ENCODE results near the gene ZBTB47.

DNA sequence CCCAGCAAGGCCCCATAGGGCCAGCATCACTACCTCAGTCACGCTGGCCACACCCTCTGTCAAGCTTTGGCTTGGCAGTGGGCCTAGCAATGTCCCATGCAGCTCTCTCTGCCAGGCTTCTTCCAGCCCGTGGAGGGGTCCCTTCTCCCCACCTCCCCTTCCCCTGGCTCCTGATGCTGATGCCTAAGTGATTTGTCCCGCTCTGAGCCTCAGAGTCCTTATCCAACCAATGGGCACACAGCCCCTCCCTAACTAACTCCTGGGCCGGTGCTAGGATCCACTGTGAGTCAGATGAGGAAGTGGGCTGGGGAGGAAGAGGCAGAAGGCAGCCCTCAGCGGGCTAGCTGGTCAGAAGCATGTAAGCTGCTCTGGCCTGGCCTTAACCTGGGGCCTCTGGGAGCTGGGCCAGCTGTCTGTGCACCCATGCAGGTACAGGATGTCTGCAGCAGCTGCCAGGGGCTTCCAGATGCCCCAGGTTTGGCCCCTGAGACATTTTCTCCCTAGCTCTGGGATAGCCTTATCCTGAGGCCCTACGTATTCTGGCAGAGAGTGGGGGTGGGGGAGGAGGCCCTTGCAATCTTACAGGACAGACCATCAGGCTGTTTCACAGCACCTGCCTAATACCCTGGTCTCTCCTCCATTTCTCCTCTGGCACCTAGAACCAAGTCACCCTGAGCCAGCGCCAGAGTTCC is 740 bp upstream of the ZBTB47 start:
- TF ChIP-seq, protein P1, sequence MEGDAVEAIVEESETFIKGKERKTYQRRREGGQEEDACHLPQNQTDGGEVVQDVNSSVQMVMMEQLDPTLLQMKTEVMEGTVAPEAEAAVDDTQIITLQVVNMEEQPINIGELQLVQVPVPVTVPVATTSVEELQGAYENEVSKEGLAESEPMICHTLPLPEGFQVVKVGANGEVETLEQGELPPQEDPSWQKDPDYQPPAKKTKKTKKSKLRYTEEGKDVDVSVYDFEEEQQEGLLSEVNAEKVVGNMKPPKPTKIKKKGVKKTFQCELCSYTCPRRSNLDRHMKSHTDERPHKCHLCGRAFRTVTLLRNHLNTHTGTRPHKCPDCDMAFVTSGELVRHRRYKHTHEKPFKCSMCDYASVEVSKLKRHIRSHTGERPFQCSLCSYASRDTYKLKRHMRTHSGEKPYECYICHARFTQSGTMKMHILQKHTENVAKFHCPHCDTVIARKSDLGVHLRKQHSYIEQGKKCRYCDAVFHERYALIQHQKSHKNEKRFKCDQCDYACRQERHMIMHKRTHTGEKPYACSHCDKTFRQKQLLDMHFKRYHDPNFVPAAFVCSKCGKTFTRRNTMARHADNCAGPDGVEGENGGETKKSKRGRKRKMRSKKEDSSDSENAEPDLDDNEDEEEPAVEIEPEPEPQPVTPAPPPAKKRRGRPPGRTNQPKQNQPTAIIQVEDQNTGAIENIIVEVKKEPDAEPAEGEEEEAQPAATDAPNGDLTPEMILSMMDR (IDR thresholded peaks at IDR 0.05): no peak
- TF ChIP-seq POLR2A (IDR thresholded peaks at IDR 0.05): peak; percentile 67
